ENCODE results near the gene ZNF273. TPM values are rescaled to one million over a fixed set of nuclear protein-coding genes. Genes with fewer than 3 reads are reported as not detected.
"Not testable (repeated sequence)": the region's sequence is repeated elsewhere in the genome, so short reads cannot be mapped to it uniquely, and the experiment has no call there.

Gene ZNF273
- total RNA-seq, result 11.6 TPM

GRCh38 chr7:64902806-64903721, at the start of gene ZNF273:
TSS of gene ZNF273 (plus strand) at chr7:64903273. CDS start at chr7:64903318, 45 bp downstream.
- DNase-seq (ENCODE audit: low spot score), result peak; percentile 95

- no peak for DNase-seq (ENCODE audit: low spot score)
Measured at GRCh38 chr7:64853679-64854078, 49.4 kb upstream of the ZNF273 start.

GRCh38 chr7:64854969-64855368, 48.1 kb upstream of the ZNF273 start:
- DNase-seq (ENCODE audit: low spot score), result no peak

GRCh38 chr7:64863021-64863420, 40.1 kb upstream of the ZNF273 start:
- no peak for DNase-seq (ENCODE audit: low spot score)

GRCh38 chr7:64863530-64863929, 39.5 kb upstream of the ZNF273 start:
- not testable (repeated sequence) for DNase-seq (ENCODE audit: low spot score)

GRCh38 chr7:64863969-64864368, 39.1 kb upstream of the ZNF273 start:
- DNase-seq (ENCODE audit: low spot score), result no peak

- DNase-seq (ENCODE audit: low spot score), result peak; percentile 31
Measured at GRCh38 chr7:64867863-64868440, 35.1 kb upstream of the ZNF273 start.

- DNase-seq (ENCODE audit: low spot score), result peak; percentile 37
Measured at GRCh38 chr7:64868499-64868898, 34.6 kb upstream of the ZNF273 start.

- DNase-seq (ENCODE audit: low spot score), result no peak
Measured at GRCh38 chr7:64869121-64869725, 33.9 kb upstream of the ZNF273 start.

GRCh38 chr7:64869912-64870562, 33.0 kb upstream of the ZNF273 start:
- peak; percentile 34 for DNase-seq (ENCODE audit: low spot score)

GRCh38 chr7:64870656-64871055, 32.4 kb upstream of the ZNF273 start:
- DNase-seq (ENCODE audit: low spot score), result no peak

GRCh38 chr7:64871761-64872160, 31.3 kb upstream of the ZNF273 start:
- no peak for DNase-seq (ENCODE audit: low spot score)

GRCh38 chr7:64872351-64873154, 30.5 kb upstream of the ZNF273 start:
- DNase-seq (ENCODE audit: low spot score), result peak; percentile 39

GRCh38 chr7:64873155-64873500, 29.9 kb upstream of the ZNF273 start:
- DNase-seq (ENCODE audit: low spot score), result no peak

- DNase-seq (ENCODE audit: low spot score), result no peak
Measured at GRCh38 chr7:64873517-64873916, 29.6 kb upstream of the ZNF273 start.

- no peak for DNase-seq (ENCODE audit: low spot score)
Measured at GRCh38 chr7:64874114-64874513, 29.0 kb upstream of the ZNF273 start.

GRCh38 chr7:64874562-64875250, 28.4 kb upstream of the ZNF273 start:
- DNase-seq (ENCODE audit: low spot score), result peak; percentile 31

- peak; percentile 34 for DNase-seq (ENCODE audit: low spot score)
Measured at GRCh38 chr7:64875258-64875657, 27.8 kb upstream of the ZNF273 start.

GRCh38 chr7:64875658-64876406, 27.2 kb upstream of the ZNF273 start:
- DNase-seq (ENCODE audit: low spot score), result peak; percentile 23
